ENCODE measurements around the gene ZNF318. TPM values are rescaled to one million over a fixed set of nuclear protein-coding genes. Genes with fewer than 3 reads are reported as not detected.

Gene ZNF318
- total RNA-seq, 1 donor: 22.9 TPM

DNA sequence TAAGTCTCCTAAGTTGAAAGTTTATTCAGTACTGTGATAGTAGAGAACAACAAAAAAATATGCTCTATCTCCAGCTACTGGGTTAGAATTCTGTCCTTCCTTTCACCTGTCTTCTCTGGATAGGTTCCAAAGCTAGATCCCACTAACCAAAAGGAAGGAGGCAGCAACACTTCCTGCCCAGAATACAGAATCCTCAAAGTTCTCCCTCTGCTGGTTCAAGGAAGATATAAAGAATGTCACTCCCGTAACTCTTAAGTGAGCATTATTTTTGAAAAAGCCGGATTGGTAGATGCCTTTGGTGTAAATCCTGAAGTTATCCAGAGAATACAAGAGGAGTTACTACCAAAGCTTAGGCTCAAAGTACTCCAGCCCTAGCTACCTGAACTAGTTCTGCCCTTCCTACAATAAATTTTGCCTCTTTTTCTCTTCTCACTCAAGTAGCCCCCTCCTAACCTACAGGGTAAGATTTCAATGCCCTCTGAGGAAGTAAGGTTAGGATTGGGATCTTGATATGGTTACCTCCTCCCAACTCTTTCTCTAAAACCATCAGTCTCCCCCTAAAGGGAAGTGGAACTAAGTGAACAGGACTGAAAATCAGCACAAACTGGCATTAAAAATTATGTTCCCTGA lies 34.9 kb downstream of the ZNF318 start:
- H3K4me3 ChIP-seq (ENCODE audit: low read length): no peak overlapping the region
- peaks cover 38% of the 10 kb centered on the region for H3K4me1 ChIP-seq (ENCODE audit: insufficient read depth, low read length)
- H3K27me3 ChIP-seq (ENCODE audit: insufficient read depth, low read length): no peaks in the 10 kb centered on the region
- H3K9me3 ChIP-seq (ENCODE audit: low read depth, low read length): no peaks in the 10 kb centered on the region

- H3K4me1 ChIP-seq (ENCODE audit: insufficient read depth, low read length): peaks cover 33% of the 10 kb centered on the region
- no peak overlapping the region for H3K4me3 ChIP-seq (ENCODE audit: low read length)
- H3K9me3 ChIP-seq (ENCODE audit: low read depth, low read length): no peaks in the 10 kb centered on the region
- no peaks in the 10 kb centered on the region for H3K27me3 ChIP-seq (ENCODE audit: insufficient read depth, low read length)
These were observed 37.6 kb downstream of the ZNF318 start for GRCh38 chr6:43331891-43332290.

DNA sequence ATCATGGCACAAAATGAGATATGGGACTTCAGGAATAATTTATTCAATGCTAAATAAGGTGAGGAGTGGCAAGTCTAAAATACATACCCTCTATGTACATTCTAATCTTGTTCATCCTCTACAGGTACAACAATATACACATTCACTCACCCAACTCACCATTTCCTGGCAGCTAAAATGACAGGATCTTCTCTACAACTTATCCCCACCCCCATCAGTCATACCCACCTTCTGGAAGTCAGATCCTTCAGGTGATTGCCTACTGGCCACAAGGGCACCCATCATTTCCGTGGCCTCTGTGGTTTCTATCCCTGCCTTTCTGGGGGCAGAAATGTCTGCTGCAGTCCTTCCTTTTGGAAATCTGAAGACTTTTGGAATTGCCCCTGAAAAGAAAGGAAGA lies 38.0 kb downstream of the ZNF318 start:
- peaks cover 33% of the 10 kb centered on the region for H3K4me1 ChIP-seq (ENCODE audit: insufficient read depth, low read length)
- no peaks in the 10 kb centered on the region for H3K9me3 ChIP-seq (ENCODE audit: low read depth, low read length)
- H3K27me3 ChIP-seq (ENCODE audit: insufficient read depth, low read length): no peaks in the 10 kb centered on the region
- no peak overlapping the region for H3K4me3 ChIP-seq (ENCODE audit: low read length)

- Histone ChIP-seq H3K4me3 (ENCODE audit: low read length) (no peak overlapping the region), H3K4me1 (ENCODE audit: insufficient read depth, low read length) (peaks cover 36% of the 10 kb centered on the region), H3K9me3 (ENCODE audit: low read depth, low read length) (no peaks in the 10 kb centered on the region), H3K27me3 (ENCODE audit: insufficient read depth, low read length) (no peaks in the 10 kb centered on the region)
These were observed 40.9 kb downstream of the ZNF318 start for GRCh38 chr6:43328528-43328927.

DNA sequence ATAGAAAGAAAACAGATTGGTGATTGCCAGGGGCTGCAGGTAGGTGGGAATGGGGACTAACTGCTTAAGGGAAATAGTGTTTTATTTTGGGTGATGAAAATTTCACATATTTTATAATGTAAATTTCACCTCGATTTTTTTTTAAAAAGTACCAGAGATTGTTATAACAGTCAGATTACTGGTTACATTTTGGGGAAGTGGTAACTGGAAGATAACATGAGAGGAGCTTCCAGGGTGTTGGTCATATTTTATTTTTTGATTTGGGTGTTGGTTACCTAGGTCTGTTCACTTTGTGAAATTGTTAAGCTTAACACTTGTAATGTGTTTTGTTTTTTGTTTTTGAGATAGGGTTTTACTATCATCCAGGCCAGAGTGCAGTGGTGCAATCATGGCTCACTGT lies 43.6 kb downstream of the ZNF318 start:
- Histone ChIP-seq H3K27me3 (ENCODE audit: insufficient read depth, low read length) (no peaks in the 10 kb centered on the region), H3K4me3 (ENCODE audit: low read length) (no peak overlapping the region), H3K4me1 (ENCODE audit: insufficient read depth, low read length) (peaks cover 18% of the 10 kb centered on the region), H3K9me3 (ENCODE audit: low read depth, low read length) (no peaks in the 10 kb centered on the region)

DNA sequence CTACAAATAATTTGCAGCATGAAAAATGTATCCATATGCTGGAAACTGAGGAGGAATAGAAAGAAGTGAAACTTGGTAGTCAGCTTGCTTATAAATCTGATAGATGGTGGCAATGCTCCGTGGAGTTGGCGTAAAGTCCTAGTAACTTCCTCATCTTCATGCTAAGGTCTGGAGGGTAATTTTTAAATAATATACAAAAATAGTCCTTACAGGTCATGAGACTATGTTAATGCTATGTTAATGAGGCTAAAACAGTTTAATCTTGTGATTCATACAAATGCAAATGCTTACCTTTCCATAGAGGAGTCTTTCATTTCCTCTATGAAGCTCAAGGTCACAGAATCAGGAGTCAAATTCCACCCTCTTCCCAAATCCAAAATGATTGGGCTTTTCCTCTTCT lies 51.4 kb downstream of the ZNF318 start:
- Histone ChIP-seq H3K9me3 (ENCODE audit: low read depth, low read length) (no peaks in the 10 kb centered on the region), H3K27me3 (ENCODE audit: insufficient read depth, low read length) (no peaks in the 10 kb centered on the region), H3K4me3 (ENCODE audit: low read length) (no peak overlapping the region), H3K4me1 (ENCODE audit: insufficient read depth, low read length) (peaks cover 45% of the 10 kb centered on the region)

DNA sequence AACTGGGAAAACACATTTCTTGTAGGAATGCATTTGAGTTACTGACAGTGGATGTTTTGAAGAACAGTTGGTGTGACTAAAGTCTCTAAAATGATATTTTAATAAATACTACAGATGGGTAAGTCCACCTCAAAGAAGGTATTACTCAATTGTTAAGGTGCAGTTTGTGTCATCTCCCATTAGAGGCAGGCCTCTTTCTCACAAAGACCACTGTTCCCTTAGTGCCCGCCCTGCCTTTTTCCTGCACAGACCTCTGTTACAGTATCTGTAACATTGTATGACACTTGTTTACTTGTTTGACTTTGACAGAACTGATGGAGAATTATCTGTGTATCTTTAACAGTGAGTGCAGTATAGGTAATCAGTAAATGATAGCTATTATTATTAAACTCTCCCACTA lies 55.6 kb downstream of the ZNF318 start:
- H3K4me3 ChIP-seq (ENCODE audit: low read length): no peak overlapping the region
- no peaks in the 10 kb centered on the region for H3K27me3 ChIP-seq (ENCODE audit: insufficient read depth, low read length)
- H3K4me1 ChIP-seq (ENCODE audit: insufficient read depth, low read length): peaks cover 83% of the 10 kb centered on the region
- H3K9me3 ChIP-seq (ENCODE audit: low read depth, low read length): no peaks in the 10 kb centered on the region

DNA sequence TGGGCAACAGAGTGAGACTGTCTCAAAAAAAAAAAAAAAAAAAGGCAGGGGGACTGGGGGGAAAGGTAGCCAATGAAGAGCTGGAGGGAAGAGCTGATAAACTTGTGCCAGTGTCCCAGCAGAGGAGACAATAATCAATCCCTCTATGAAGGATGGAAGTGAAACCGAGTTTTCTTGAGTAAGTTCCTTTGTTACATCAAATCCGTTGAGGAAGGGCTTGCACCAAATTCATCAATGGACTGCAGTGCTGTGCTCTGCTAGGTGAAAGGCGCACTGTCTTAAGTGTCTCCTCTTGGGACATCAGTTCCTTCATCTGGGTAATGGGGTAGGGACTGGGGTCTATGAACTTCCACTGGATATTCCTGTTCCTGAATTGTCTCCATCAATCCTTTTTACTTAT lies 57.8 kb downstream of the ZNF318 start:
- H3K4me3 ChIP-seq (ENCODE audit: low read length): no peak overlapping the region

DNA sequence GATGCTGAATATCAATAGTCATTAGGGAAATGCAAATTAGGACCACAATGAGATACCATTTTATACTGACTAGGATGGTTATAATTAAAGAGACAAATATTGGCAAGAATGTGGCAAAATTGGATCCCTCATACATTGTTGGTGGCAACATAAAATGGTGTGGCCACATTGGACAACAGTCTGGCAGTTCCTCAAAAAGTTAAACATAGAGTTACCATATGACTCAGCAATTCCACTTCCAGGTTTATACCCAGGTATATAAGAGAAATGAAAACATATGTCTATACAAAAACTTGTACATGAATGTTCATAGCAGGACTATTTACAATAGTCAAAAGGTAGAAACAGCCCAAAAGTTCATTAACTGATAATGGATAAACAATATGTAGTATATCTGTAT lies 58.8 kb downstream of the ZNF318 start:
- no peaks in the 10 kb centered on the region for H3K27me3 ChIP-seq (ENCODE audit: insufficient read depth, low read length)
- H3K4me1 ChIP-seq (ENCODE audit: insufficient read depth, low read length): peaks cover 71% of the 10 kb centered on the region
- no peaks in the 10 kb centered on the region for H3K9me3 ChIP-seq (ENCODE audit: low read depth, low read length)
- H3K4me3 ChIP-seq (ENCODE audit: low read length): no peak overlapping the region

More for the DNA sequence above, 57.8 kb downstream of the ZNF318 start:
- Histone ChIP-seq H3K27me3 (ENCODE audit: insufficient read depth, low read length) (no peaks in the 10 kb centered on the region), H3K9me3 (ENCODE audit: low read depth, low read length) (no peaks in the 10 kb centered on the region), H3K4me1 (ENCODE audit: insufficient read depth, low read length) (peaks cover 80% of the 10 kb centered on the region)

DNA sequence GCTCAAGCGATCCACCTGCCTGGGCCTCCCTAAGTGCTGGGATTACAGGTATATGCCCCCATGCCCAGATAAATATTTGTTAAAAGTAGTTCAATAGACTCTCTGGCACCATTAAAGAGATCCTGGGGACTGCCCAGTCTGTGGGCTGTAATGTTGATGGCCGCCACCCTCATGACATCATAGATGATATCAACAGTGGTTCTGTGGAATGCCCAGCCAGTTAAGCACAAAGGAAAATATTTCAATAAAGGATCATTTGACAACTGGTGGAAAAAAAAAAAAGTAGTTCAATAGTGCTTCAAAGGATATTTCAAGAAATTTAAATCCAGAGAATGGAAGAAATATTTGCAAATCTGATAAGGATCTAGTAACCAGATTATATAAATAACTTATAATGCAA lies 59.3 kb downstream of the ZNF318 start:
- Histone ChIP-seq H3K27me3 (ENCODE audit: insufficient read depth, low read length) (no peaks in the 10 kb centered on the region), H3K4me1 (ENCODE audit: insufficient read depth, low read length) (peaks cover 69% of the 10 kb centered on the region), H3K4me3 (ENCODE audit: low read length) (no peak overlapping the region), H3K9me3 (ENCODE audit: low read depth, low read length) (no peaks in the 10 kb centered on the region)

DNA sequence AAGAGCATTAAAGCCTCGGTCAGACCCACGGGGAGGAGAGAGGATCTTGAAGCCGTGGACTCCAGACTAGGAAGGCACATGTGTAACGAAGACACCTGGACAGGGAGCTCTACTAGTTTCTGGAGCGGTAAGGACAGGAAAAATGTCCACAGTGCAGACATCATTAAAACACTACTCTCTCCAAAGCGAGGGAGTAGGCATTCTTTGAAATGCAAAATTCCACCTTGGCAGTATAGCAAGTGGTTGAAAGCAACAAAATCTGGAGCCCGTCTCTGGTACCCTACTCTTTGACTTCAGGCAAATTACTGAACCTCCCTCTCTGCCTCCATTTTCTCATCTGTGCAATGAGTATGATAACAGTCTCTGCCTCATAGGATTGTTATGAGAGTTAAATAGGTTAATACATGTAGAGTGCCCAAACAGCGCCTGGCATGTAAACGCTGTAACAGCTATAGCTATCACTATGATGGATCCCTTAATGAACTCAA lies 60.4 kb downstream of the ZNF318 start:
- Histone ChIP-seq H3K4me3 (ENCODE audit: low read length) (peak overlapping the region; percentile 14), H3K4me1 (ENCODE audit: insufficient read depth, low read length) (peaks cover 59% of the 10 kb centered on the region), H3K27me3 (ENCODE audit: insufficient read depth, low read length) (no peaks in the 10 kb centered on the region), H3K9me3 (ENCODE audit: low read depth, low read length) (no peaks in the 10 kb centered on the region)

DNA sequence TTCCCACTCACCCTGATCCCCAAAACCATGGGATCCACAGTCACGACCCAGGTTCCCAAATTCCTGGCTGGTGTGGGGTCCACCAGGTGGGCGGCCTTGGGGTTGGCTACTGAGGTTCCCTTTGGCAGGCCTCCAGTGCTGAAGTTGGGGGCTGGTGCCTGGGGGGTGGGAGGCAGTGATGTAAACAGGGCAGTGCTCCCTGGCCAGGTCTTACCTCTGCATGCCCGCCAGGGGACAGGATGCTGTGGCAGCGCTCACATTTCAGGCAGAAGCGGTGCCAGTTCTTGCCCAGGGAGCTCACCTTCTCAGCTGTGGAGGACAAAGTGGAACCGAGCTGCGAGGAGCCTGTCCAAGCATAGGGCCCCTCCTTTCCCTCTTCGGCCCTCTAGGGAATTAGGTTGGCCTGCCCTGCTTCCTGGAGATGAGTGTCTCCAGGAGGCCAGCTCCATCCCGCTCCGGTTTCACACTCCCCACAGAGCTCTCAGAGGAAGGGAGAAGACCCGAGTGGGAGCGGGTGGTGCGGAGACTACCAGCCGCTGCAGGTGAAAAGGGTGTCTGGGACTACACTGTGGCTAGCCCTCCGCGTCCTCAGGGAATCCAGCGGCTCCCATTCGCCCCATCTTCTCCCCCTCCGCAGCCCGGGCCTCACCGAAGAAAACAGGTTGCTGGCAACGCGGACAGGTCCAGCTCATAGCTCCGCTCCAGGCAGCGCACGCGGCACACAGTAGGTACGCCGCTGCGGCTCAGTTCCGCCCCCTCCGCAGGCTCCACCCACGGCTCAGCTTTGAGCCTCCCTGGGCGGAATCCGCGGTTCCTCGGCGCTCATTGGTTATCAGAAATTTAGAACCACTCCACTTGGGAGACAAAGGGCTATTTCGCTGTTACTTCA lies 61.1 kb downstream of the ZNF318 start, which contains the start of gene CRIP3:
Gene CRIP3, minus strand, starts transcription at position 726 of the 889 bp plus-strand sequence. Its CDS starts 34 bp downstream, at position 692.
- H3K9me3 ChIP-seq (ENCODE audit: low read depth, low read length): no peaks in the 10 kb centered on the region
- H3K4me3 ChIP-seq (ENCODE audit: low read length): peak within 1 kb of the TSS; percentile 14
- no peaks in the 10 kb centered on the region for H3K27me3 ChIP-seq (ENCODE audit: insufficient read depth, low read length)
- peaks cover 52% of the 10 kb centered on the region for H3K4me1 ChIP-seq (ENCODE audit: insufficient read depth, low read length)

DNA sequence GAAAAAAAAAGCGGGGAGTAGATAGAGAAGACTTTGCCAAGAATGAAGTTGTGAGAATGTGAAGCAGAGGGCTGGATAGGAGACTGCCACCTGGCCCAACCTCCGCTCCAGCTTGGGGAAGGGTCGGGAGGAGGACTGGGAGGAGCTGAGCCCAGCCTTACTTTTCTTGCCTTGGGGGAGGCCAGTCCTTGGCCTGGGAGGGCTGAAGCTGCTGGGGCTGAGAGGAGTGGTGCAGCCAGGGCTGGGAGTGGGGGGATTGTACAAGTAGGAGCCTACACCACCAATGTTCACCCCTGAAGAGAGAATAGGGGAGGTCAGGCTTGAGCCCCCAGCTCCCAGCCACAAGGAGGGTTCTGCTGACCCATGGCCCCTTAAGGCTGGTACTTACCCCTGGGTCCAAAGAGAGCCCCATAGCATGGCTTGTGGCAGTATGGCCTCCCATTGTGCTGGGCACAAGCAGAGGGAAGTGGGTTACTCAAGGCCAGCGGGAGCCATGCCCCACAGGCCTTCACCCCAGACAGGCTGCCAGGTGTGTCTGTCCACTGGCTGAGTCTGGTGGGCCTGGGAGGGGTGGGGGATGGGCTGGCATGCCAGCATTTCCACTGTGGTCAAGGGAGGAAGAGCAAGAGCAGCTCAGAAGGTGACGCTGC lies 61.9 kb downstream of the ZNF318 start:
- H3K27me3 ChIP-seq (ENCODE audit: insufficient read depth, low read length): no peaks in the 10 kb centered on the region
- peaks cover 44% of the 10 kb centered on the region for H3K4me1 ChIP-seq (ENCODE audit: insufficient read depth, low read length)
- H3K9me3 ChIP-seq (ENCODE audit: low read depth, low read length): no peaks in the 10 kb centered on the region
- H3K4me3 ChIP-seq (ENCODE audit: low read length): no peak overlapping the region

GRCh38 chr6:43306086-43306485 lies 63.4 kb downstream of the ZNF318 start:
- peaks cover 30% of the 10 kb centered on the region for H3K4me1 ChIP-seq (ENCODE audit: insufficient read depth, low read length)
- no peak overlapping the region for H3K4me3 ChIP-seq (ENCODE audit: low read length)
- H3K27me3 ChIP-seq (ENCODE audit: insufficient read depth, low read length): no peaks in the 10 kb centered on the region
- H3K9me3 ChIP-seq (ENCODE audit: low read depth, low read length): no peaks in the 10 kb centered on the region

DNA sequence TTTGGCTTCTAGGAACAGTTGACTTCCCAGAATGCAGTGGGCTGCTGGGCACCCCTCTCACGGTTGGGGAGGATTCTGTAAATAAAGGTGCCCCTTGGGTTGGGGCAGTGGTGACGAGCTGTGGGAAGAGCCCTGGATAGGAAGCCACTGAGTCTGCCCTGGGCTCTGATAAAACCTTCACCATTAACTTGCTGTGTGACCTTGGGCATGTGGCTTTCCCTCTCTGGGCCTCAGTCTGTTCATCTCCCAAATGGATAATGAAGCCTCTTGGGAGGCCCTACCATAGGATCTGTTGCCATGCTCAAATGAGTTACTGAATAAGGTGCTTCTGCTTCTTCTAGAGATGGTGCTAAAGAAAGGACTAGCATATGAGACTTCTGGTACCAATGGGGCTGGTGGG lies 64.6 kb downstream of the ZNF318 start:
- peaks cover 20% of the 10 kb centered on the region for H3K4me1 ChIP-seq (ENCODE audit: insufficient read depth, low read length)
- H3K9me3 ChIP-seq (ENCODE audit: low read depth, low read length): no peaks in the 10 kb centered on the region
- H3K27me3 ChIP-seq (ENCODE audit: insufficient read depth, low read length): no peaks in the 10 kb centered on the region
- H3K4me3 ChIP-seq (ENCODE audit: low read length): no peak overlapping the region
